DND-41 (cell line): ENCODE measurements around the gene TCF4.

Experiments
- EZH2 ChIP-seq: IDR thresholded peaks from 3 replicates; pipeline ENCODE4 v1.6.1; 2012; ENCODE audit warnings: borderline replicate concordance, low read depth, mild to moderate bottlenecking, moderate library complexity, low read length, inconsistent platforms; ENCODE audit not compliant: severe bottlenecking
- TF ChIP-seq, protein P1 (sequence below): IDR thresholded peaks from 2 replicates; pipeline ENCODE4 v1.5.1; 2012; ENCODE audit warnings: borderline replicate concordance, low read length, moderate library complexity, mild to moderate bottlenecking; ENCODE audit not compliant: poor library complexity, severe bottlenecking; ENCODE audit errors: extremely low read depth

DNA sequence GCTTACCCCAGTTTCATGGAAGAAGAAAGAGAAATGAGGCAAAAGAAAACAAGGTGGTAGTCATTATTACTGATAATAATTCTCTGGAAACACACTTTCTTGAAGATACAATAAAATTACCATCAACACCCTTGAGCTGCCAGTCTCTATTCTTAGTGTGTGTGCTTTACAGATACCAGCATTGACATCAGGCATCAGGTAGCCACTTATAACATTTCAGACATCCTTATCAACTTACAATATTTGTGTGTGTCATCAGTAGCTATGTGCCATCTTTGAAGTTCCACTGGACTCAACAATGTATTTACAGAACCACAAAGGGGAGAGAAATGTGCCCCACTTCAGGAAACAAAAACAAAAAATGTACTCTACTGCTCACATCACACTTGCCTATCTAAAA, 62.1 kb downstream of the TCF4 start:
- TF ChIP-seq, protein P1, sequence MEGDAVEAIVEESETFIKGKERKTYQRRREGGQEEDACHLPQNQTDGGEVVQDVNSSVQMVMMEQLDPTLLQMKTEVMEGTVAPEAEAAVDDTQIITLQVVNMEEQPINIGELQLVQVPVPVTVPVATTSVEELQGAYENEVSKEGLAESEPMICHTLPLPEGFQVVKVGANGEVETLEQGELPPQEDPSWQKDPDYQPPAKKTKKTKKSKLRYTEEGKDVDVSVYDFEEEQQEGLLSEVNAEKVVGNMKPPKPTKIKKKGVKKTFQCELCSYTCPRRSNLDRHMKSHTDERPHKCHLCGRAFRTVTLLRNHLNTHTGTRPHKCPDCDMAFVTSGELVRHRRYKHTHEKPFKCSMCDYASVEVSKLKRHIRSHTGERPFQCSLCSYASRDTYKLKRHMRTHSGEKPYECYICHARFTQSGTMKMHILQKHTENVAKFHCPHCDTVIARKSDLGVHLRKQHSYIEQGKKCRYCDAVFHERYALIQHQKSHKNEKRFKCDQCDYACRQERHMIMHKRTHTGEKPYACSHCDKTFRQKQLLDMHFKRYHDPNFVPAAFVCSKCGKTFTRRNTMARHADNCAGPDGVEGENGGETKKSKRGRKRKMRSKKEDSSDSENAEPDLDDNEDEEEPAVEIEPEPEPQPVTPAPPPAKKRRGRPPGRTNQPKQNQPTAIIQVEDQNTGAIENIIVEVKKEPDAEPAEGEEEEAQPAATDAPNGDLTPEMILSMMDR: no peak
- TF ChIP-seq EZH2: no peak
